HPDE6-E6E7 (cell line): ENCODE data around the gene DNMT1.
A peak's percentile ranks its signal among the peaks of the same experiment; 100 is the strongest.

Source experiments
- DNase-seq: peaks from one replicate; pipeline ENCODE4 v3.0.0; 2011; ENCODE audit warnings: missing footprints; ENCODE audit errors: extremely low spot score

DNMT1 gene

DNA sequence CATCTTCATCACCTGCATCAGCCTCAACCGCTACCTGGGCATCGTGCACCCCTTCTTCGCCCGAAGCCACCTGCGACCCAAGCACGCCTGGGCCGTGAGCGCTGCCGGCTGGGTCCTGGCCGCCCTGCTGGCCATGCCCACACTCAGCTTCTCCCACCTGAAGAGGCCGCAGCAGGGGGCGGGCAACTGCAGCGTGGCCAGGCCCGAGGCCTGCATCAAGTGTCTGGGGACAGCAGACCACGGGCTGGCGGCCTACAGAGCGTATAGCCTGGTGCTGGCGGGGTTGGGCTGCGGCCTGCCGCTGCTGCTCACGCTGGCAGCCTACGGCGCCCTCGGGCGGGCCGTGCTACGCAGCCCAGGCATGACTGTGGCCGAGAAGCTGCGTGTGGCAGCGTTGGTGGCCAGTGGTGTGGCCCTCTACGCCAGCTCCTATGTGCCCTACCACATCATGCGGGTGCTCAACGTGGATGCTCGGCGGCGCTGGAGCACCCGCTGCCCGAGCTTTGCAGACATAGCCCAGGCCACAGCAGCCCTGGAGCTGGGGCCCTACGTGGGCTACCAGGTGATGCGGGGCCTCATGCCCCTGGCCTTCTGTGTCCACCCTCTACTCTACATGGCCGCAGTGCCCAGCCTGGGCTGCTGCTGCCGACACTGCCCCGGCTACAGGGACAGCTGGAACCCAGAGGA lies 80.6 kb downstream of the DNMT1 start:
- no peak for DNase-seq

DNA sequence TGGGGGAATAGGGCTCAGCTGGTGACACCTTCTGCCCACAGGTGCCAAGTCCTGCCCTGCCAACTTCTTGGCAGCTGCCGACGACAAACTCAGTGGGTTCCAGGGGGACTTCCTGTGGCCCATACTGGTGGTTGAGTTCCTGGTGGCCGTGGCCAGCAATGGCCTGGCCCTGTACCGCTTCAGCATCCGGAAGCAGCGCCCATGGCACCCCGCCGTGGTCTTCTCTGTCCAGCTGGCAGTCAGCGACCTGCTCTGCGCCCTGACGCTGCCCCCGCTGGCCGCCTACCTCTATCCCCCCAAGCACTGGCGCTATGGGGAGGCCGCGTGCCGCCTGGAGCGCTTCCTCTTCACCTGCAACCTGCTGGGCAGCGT lies 81.2 kb downstream of the DNMT1 start:
- no peak for DNase-seq

DNA sequence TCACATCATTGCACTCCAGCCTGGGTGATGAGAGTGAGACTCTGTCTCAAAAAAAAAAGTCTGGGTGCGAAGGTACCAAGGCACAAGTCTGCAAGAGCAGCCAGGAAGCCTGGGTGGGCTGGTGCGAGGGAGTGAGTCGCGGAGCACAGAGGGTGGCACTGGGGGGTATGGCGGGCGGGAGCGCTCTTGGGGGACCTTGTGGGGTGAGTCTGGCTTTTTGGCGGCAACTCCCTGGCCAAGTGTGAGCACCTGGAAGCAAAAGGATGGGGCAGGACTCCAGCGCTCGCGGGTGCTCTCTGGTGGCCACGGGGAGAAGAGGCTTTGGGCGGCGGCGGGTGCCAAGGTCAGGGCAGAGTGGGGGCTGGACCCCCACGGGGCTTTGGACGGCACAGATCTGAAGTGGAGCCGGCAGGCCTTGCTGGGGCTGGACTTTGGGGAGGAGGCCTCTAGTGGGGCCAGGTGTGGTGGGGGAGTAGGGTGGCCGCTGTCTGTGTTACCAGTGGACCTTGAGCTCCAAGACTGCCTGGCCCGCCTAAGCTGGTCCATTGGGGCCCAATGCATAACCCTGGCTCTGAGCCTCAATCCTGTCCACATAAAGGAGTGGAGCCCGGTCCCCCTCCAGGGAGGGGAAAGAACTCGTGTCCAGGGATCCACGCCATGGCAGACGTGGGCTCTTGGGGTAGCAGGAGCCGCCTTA lies 81.7 kb downstream of the DNMT1 start:
- no peak for DNase-seq

DNA sequence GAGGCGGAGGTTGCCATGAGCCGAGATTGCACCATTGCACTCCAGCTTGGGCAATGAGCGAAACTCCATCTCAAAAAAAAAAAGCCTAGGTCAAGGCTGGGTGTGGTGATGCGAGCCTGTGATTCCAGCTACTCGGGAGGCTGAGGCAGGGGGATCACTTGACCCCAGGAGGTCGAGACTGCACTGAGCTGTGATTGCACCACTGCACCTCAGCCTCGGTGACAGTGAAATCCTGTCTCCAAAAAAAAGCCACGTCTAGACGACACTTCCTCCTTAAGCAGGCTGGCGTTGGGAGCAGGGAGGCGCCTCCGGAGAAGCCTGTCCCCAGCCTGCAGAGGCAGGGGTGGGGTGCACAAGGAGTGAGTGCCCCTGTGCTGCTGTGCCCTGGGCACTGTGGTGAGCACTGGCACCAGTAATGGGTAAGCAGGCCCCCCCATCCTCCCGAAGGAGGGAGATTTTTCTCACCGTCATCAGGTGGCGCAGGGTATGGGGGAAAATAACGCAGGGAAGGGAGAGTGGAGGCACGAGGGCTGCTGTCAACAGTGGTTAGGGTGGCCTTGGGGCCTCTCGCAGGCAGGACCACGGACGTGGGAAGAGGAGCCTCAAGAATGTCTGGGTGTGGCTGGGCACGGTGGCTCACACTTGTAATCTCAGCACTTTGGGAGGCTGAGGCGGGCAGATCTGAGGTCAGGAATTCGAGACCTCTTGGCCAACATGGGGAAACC lies 82.6 kb downstream of the DNMT1 start:
- DNase-seq = no peak

DNA sequence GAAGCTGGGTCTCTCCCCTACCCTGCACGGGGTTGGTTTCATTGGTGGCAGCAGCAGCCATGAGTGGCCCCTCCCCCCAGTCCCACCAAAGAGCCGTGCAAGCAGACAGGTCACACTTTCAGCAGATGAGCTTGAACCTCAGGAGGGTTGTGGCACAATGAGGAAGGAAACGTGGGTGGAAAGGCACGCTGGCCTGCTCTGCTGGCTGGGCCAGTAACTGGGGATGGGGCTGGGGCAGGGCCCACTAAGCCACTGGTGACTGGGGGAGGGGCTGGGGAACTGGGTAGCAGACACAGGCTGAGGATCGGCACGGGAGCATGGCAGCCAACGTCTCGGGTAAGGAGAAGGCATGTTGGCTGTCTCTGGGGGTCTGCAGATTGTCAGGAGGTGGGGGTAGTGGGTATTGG lies 83.3 kb downstream of the DNMT1 start, which contains the start of gene P2RY11:
Gene P2RY11 (plus strand): TSS at position 289 of the 407 bp plus-strand sequence. CDS start 29 bp downstream, at position 318.
- DNase-seq = no peak

DNA sequence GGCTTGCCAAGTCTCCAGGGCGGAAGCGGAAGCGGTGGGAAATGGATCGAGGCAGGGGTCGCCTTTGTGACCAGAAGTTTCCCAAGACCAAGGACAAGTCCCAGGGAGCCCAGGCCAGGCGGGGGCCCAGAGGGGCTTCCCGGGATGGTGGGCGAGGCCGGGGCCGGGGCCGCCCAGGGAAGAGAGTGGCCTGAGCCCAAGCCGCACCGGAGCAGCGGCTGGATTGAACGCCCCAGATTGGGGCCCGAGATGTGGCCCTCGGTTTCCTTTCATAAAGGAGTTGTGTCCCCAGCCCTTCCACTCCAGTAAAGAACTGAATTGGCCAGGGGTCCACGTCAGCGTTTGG lies 83.8 kb downstream of the DNMT1 start:
- no peak for DNase-seq

DNA sequence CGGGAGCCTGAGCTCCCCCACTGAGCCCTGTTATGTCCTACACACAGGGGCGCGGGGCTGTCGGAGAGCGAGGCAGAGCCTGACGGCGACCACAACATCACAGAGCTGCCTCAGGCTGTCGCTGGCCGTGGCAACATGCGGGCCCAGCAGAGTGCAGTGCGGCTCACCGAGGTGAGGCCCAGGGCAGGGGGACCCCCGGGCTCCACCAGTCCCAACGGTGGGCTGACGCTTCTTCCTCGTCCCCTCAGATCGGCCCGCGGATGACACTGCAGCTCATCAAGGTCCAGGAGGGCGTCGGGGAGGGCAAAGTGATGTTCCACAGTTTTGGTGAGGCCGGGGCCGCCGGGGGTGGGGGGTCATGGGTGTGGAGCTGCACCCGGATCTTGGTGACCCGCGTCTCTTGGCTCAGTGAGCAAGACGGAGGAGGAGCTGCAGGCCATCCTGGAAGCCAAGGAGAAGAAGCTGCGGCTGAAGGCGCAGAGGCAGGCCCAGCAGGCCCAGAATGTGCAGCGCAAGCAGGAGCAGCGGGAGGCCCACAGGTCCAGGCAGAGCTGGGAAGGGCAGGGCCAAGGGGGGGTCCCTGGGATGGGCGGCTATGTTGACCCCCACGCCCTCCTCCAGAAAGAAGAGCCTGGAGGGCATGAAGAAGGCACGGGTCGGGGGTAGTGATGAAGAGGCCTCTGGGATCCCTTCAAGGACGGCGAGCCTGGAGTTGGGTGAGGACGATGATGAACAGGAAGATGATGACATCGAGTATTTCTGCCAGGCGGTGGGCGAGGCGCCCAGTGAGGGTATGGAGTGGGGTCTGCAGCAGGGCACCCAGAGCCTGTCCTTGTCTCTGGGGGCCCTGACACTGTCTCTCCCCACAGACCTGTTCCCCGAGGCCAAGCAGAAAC lies 84.4 kb downstream of the DNMT1 start:
- DNase-seq = no peak

DNA sequence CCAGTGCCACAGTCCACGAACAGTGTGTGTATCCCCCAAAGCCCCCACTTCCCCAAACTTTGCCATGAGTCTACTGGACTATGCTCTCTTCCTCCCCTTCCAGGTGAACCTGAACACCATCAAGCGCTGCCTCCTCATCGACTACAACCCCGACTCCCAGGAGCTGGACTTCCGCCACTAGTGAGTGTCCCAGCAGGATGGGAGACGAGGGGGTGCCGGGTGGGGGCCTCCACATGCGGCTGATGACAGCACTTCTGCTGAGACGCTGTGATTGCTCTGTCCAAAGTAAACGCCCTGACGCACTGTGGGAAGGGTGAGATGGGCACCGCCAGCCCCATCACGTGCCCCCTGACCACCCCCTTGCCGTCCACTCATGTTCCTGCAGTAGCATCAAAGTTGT lies 85.2 kb downstream of the DNMT1 start:
- DNase-seq = no peak

DNA sequence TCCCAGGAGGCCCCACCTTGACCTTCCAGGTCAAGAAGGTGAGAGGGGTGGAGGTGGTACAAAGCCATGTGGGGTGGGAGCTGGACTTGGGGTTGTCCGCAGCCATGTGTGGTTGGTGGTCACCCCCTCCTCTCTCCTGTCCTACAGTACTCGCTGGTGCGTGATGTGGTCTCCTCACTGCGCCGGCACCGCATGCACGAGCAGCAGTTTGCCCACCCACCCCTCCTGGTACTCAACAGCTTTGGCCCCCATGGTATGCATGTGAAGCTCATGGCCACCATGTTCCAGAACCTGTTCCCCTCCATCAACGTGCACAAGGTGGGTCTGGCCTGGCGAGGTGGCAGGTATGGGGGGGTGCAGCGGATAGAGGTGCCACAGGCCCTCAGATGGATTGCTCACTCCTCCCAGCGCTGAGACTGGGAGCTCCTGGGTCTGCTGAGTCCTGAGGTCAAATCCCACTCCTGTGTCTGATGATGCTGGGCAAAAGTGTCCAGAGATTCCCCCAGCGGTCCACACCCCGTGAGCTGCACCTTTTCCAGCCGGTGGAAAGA lies 86.9 kb downstream of the DNMT1 start:
- DNase-seq = no peak

DNA sequence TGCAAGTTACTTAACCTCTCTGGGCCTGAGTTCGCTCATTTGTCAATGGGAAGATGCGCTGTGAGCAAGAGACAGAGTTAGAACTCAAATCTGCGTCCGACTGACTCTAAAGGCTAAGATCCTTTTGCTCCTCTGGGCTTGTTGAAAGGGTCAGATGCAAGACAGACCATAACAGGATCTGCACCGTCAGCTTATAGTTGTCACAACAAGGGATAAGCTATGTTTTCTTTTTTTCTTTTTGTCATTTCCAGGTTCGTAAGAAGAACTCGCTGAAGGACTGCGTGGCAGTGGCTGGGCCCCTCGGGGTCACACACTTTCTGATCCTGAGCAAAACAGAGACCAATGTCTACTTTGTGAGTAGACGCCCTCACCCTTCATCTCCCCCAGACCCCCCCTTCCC lies 87.5 kb downstream of the DNMT1 start:
- no peak for DNase-seq

DNA sequence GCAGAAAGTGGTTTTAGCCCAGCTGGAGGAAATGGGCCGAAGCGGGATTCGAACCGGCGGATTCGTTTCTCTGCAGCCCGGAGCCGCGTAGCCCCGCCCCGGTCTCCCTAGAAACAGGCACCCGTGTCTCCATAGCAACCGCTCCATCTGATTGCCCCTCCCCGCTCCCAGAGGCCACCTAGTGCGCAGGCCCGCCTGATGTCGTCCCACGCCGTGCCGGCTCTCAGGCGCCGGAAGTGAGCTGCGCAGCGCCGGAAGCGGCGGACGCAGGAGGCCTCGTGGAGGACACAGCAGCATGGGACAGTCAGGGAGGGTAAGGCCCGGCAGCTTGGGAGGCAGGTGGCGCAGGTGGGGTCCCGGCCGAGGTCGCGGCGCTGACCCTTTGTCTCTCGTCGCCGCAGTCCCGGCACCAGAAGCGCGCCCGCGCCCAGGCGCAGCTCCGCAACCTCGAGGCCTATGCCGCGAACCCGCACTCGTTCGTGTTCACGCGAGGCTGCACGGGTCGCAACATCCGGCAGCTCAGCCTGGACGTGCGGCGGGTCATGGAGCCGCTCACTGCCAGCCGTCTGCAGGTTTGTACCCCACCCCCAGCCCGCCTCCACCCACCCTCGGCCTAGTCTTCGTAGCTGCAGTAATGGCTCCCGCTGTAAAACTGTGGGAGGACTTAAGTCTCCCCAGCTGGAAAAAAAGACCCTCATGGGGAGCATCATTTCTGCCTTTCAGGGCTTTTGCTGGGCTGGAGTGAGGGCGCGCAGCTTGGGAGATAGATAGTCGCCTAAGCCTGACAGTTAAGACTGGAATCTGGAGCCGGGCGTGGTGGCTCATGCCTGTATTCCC lies 88.4 kb downstream of the DNMT1 start, which contains the start of gene PPAN:
Gene PPAN (plus strand): TSS at position 263 of the 837 bp plus-strand sequence. CDS start 33 bp downstream, at position 296.
- DNase-seq = peak; percentile 98

DNA sequence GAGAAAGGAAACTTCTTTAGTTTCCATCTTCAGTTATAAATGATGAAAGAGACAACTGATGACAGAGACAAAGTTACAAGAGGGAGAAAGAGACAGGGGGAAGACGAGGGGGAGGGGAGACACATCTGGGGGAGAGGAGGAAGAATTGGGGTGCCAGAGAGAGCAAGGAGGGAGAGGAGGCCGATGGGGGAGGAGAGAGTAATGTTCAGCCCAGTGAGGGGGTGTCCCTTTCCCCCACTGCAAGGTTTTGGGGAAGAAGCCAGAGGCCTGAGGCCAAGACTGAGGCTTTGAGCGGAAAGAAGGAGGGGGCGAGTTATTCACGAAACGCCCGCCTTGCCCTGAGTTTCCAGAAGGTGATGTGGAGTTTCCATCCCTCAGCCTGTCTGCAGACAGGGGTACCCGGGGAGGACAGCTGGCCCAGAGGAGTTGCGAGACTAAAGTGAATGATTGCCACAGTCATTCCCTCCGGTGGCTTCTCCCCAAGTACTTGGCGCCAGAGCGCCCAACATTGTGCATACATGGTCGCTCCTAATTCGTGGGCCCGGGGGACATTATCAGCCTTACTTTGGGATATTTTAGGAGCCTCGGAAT lies 89.1 kb downstream of the DNMT1 start:
- DNase-seq = no peak

DNA sequence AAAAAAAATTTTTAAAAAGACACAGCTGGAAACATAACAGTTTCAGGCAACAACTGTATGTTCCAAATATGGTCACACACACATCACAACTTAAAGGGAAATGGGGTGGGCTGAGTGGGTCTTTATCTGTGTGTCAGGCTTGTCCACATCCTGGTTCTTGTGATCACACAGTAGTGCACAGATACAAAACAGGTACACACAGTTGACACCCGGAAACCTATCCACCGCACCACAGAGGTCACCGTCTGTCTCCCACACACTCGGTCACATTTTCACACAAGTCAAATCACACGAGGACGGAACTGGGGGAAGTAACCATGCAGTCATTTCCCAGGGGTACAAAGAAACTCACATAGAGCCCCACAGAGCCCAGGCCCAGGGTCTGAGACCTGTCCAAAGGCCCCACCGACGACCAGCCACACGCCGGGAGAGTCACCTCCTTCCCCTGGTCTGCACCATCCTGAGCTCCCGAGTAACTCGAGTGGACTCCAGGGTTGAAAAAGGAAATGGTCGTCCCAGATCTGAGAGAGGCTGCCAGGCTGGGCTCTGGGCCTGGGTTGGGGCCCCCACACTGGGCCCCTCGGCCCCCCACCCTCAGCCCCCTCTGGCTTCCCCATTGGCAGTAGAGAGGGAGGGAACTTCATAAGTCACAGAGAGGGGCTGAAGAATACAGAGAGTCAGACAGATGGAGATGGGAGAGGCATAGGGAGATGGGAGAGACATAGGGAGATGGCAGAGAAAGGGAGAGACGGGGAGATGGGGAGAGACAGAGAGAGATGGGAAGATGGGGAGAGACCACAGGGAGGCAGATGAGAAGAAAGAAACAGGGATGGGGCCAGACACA lies 89.9 kb downstream of the DNMT1 start:
- DNase-seq = no peak

DNA sequence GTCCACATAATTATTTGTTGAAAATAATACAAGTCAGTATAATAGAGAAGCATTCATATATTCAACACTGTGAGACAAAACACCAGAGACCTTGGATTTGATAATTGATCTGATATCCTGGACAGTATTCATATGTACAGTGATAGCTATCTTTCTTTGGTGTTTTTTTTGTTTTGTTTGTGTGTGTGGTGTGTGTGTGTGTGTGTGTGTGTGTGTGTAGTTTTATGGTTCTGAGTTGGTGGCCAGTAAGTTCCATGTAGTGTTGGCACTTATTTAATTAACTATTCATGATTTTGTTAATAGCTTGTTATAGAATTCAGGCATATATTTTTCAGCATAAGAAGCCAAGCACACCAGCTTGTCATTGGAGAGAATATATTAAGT lies 90.6 kb downstream of the DNMT1 start:
- no peak for DNase-seq

DNA sequence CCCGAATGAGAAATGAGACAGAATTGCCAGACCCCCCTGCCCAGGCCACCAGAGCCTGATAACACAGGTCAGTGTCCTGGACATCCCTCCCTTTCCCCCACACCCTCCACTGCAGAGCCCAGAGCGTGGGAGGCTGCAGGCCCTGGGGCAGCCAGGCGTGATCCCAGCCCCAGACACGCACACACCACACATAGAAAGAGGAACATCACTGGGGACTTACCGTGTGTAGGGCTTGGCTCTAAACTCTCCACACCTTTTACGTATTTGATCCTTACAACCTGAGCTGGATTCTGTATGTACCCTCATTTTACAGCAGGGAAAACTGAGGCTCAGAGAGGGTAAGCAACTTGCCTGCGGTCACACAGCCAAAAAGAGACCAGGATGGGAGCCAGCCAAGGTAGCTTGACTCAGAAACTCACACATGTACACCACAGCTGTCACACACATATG lies 91.9 kb downstream of the DNMT1 start:
- DNase-seq = no peak

DNA sequence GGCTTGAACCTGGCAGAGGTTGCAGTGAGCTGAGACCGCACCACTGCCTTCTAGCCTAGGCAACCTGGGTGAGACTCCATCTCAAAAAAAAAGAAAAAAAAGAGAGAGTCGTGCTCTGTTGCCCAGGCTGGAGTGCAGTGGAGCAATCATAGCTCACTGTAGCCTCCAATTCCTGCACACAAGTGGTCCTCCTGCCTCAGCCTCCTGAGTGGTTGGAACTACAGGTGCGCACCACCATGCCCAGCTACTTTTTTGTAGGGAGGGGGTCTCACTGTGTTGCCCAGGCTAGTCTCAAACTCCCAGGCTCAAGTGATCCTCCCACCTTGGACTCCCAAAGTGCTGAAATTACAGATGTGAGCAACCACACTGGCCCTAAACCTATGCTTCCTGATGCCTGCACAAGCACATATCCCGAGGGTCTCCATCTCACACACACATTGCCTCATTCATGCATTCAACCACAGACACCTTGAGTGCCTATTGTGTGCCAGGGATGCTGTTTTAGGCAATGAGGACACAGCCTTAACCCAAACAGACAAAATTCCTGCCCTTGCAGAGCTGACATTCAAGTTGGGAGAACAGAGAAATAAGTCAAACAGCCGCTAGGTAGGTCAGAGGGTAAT lies 94.5 kb downstream of the DNMT1 start:
- no peak for DNase-seq

DNA sequence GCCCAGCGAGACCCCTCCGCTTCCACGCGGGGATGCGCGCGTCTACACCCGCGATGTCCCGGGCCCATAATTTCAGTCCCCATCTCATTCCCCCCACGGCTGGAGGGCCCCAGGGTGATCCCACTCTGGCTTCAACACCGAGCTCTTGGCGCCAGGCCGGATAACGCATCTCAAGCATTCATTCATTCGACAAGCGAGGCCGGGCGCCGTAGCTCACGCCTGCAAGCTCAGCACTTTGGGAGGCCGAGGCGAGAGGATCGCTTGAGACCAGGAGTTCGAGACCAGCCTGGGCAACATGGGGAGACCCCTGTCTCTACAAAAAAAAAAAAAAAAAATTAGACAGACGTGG lies 98.2 kb downstream of the DNMT1 start:
- DNase-seq = no peak

DNA sequence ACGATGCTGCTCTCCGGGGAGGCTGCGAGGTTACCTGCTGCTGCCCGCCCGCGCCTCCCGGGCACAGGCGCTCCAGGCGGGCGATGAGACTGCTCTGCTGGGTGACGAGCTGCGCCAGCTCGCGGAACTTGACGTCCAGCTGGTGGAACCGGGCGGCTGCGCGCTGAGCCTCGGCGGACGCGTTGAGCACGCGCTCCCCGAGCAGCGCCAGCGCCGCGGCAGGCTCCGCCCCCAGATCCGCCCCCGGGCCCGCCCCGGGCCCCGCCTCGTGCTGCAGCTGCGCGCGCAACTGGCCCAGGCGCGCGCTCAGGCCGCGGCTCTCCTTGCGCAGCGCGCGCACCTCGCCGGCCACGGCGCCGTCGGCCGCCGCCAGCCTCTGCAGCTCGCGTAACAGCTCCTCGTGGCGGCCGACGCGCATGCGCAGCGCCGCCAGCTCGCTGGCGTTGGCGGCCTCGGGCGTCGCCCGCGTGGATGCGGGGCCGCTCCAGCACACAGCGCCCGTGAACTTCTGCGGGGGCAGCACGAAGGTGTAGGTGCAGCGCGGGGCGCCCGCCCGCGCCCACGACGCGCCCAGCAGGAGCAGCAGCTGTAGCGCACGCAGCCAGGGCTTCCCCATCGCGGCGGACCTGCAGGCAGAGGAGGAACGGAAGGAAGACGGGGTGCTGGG lies 98.7 kb downstream of the DNMT1 start:
- peak; percentile 92 for DNase-seq
